ENCODE measurements around the gene KCTD5. TPM values are rescaled to one million over a fixed set of nuclear protein-coding genes. Genes with fewer than 3 reads are reported as not detected.
A peak's percentile ranks its signal among the peaks of the same experiment; 100 is the strongest.

Gene KCTD5
- total and polyA plus RNA-seq, 9 of the 15 experiments (the other 6 are each of a cell fraction or from before 2014, with no cell fraction given), result 0.73 to 58.3 (median 32.3) TPM

DNA sequence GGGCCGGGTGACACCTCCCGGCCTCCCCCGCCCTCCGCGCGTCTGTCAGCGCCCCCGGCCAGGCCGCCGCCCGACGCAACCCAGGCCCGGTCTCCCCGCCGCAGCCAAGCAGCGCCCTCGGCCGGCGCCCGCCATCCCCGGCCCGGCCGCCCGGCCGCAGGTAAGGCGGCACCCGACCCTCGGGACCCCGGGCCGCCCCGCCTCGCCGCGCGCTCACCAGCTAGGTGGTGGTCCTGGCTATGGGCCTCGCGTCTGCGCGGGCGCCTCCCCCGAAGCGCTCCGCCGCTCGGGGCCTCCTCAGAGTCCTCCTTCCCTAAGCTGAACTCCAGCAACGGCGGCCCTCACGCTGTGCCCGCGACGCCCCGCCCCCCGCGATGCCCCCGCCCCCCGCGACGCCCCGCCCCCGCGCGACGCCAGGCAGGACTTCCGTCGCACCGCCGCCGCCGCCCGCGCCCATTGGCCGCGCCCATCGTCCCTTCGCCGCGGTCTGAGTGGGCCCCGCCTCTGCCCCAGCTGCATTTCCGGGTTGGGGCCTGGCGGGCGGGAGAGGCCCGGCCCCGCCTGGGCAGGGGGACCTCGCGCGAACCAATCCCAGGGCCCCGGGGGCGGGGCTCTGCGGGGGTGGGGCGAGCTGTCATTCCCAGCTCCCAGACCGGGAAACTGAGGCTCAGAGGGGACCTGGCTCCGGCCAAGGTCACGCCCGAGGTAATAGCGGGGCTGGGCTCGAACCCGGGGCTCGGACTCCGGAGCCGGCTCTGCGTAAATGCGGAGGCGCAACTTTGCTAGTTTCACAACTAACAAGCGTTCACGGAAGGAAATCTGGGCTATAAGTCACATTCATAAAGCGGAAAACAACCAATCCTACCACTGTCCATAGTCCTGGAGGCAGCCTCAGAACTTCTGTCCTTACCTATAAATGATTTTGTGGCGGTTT lies 9.0 kb upstream of the KCTD5 start (continued):
- TF ChIP-seq, protein P1, sequence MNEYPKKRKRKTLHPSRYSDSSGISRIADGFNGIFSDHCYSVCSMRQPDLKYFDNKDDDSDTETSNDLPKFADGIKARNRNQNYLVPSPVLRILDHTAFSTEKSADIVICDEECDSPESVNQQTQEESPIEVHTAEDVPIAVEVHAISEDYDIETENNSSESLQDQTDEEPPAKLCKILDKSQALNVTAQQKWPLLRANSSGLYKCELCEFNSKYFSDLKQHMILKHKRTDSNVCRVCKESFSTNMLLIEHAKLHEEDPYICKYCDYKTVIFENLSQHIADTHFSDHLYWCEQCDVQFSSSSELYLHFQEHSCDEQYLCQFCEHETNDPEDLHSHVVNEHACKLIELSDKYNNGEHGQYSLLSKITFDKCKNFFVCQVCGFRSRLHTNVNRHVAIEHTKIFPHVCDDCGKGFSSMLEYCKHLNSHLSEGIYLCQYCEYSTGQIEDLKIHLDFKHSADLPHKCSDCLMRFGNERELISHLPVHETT (CRISPR knock-in tag; conservative IDR thresholded peaks at IDR 0.05 in 1 of 2, IDR thresholded peaks at IDR 0.05 in 1 of 2), result peak in 1 of 2 experiments; percentile 63; a peak in 2 of 4 replicates
- TF ChIP-seq PRPF4 (IDR thresholded peaks at IDR 0.05; ENCODE audit: insufficient read depth, low read depth, low read length, poor library complexity, severe bottlenecking), result no peak
- TF ChIP-seq, protein P2, sequence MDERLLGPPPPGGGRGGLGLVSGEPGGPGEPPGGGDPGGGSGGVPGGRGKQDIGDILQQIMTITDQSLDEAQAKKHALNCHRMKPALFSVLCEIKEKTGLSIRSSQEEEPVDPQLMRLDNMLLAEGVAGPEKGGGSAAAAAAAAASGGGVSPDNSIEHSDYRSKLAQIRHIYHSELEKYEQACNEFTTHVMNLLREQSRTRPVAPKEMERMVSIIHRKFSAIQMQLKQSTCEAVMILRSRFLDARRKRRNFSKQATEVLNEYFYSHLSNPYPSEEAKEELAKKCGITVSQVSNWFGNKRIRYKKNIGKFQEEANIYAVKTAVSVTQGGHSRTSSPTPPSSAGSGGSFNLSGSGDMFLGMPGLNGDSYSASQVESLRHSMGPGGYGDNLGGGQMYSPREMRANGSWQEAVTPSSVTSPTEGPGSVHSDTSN (CRISPR knock-in tag; IDR thresholded peaks at IDR 0.05; ENCODE audit: low read depth), result no peak
- TF ChIP-seq, protein P2 (tag; conservative IDR thresholded peaks at IDR 0.05; ENCODE audit: low read depth), result peak; percentile 32; the same call in 1 of the 2 replicates
- peak; percentile 84 for TF ChIP-seq ZFX (CRISPR knock-in tag; IDR thresholded peaks at IDR 0.05)
- TF ChIP-seq, protein P3, sequence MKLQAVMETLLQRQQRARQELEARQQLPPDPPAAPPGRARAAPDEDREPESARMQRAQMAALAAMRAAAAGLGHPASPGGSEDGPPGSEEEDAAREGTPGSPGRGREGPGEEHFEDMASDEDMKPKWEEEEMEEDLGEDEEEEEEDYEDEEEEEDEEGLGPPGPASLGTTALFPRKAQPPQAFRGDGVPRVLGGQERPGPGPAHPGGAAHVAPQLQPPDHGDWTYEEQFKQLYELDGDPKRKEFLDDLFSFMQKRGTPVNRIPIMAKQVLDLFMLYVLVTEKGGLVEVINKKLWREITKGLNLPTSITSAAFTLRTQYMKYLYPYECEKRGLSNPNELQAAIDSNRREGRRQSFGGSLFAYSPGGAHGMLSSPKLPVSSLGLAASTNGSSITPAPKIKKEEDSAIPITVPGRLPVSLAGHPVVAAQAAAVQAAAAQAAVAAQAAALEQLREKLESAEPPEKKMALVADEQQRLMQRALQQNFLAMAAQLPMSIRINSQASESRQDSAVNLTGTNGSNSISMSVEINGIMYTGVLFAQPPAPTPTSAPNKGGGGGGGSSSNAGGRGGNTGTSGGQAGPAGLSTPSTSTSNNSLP (IDR thresholded peaks at IDR 0.05; ENCODE audit: borderline replicate concordance, low read depth, low read length), result no peak
- TF ChIP-seq POLR2G (IDR thresholded peaks at IDR 0.05; ENCODE audit: low read depth, low read length), result peak; percentile 86
- no peak for TF ChIP-seq CAMTA2 (CRISPR knock-in tag; conservative IDR thresholded peaks at IDR 0.05)
- TF ChIP-seq MEIS2 (IDR thresholded peaks at IDR 0.05; ENCODE audit: partially characterized antibody), result peak; percentile 44
- no peak for TF ChIP-seq SMAD2 (IDR thresholded peaks at IDR 0.05; ENCODE audit: low read depth, low read length)
- no peak for TF ChIP-seq NELFE (IDR thresholded peaks at IDR 0.05; ENCODE audit: insufficient read depth, insufficient read length)
- TF ChIP-seq, protein P4, sequence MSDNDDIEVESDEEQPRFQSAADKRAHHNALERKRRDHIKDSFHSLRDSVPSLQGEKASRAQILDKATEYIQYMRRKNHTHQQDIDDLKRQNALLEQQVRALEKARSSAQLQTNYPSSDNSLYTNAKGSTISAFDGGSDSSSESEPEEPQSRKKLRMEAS (CRISPR knock-in tag; IDR thresholded peaks at IDR 0.05), result no peak
